Upper lobe of left lung (tissue), 4 donors: ENCODE data around the gene PIGQ.

Source experiments
- POLR2A ChIP-seq, 4 donors: fragments of 450-650 bp; IDR thresholded peaks; one replicate each; pipeline ENCODE4 v1.5.1; 2016 to 2017; ENCODE audit warnings: antibody characterized with exemption in 4 of 4, mild to moderate bottlenecking in 2 of 4
- TF ChIP-seq, protein P1 (sequence below), 6 experiments: fragments of 450-650 bp in 4 of 6; fragments of 200-600 bp in 2 of 6; sonication (generic) in 2 of 6; IDR thresholded peaks; one replicate each; pipeline ENCODE4 v1.5.1; 2016 to 2019; ENCODE audit warnings: antibody characterized with exemption in 6 of 6

GRCh38 chr16:529012-529575 lies 40.7 kb upstream of the PIGQ start:
- TF ChIP-seq, protein P1, sequence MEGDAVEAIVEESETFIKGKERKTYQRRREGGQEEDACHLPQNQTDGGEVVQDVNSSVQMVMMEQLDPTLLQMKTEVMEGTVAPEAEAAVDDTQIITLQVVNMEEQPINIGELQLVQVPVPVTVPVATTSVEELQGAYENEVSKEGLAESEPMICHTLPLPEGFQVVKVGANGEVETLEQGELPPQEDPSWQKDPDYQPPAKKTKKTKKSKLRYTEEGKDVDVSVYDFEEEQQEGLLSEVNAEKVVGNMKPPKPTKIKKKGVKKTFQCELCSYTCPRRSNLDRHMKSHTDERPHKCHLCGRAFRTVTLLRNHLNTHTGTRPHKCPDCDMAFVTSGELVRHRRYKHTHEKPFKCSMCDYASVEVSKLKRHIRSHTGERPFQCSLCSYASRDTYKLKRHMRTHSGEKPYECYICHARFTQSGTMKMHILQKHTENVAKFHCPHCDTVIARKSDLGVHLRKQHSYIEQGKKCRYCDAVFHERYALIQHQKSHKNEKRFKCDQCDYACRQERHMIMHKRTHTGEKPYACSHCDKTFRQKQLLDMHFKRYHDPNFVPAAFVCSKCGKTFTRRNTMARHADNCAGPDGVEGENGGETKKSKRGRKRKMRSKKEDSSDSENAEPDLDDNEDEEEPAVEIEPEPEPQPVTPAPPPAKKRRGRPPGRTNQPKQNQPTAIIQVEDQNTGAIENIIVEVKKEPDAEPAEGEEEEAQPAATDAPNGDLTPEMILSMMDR (IDR thresholded peaks at IDR 0.05): no peak
- TF ChIP-seq POLR2A (IDR thresholded peaks at IDR 0.05): no peak
